ENCODE data around the gene CD177. TPM values are rescaled to one million over a fixed set of nuclear protein-coding genes. Genes with fewer than 3 reads are reported as not detected.
"Not testable (repeated sequence)": the region's sequence is repeated elsewhere in the genome, so short reads cannot be mapped to it uniquely, and the experiment has no call there.

CD177 gene
- total RNA-seq, 3 donors from 2014 or later = 0.29 to 0.33 (median 0.32) TPM

DNA sequence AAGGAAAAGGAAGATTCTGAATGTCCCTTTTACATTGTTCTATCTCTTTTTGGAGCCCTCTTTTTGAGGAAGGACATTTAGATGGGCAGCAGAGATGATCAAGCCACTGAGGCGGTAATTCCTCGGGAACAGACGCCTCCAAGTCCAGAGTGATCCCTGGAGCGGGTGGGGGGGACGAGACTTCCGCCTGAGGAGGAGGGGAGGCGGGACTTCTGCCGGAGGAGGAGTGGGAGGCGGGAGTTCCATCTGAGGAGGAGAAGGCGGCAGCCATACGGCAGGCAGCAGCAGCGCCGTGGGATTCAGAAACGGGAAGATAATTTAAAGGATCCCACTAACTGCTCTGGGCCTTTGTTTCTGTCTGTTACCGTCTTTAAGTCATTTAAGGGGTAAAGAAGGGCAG lies 37.6 kb upstream of the CD177 start:
- Histone ChIP-seq H3K27me3 (no peaks in the 10 kb centered on the region), H3K27ac (no peak overlapping the region), H3K4me3 (no peak overlapping the region), H3K9me3 (no peaks in the 10 kb centered on the region), H3K36me3 (no peaks in the 10 kb centered on the region), H3K4me1 (no peaks in the 10 kb centered on the region)
- intact Hi-C loops (cut with DNase I; ENCODE audit: low total_unique reads) = loop anchor here (10.0 kb wide), 1 partner anchor 399 kb away; the partner anchor contains the start of gene IRGC
- DNase-seq (ENCODE audit: low spot score in 2 of 2) = no peak
- no peak for TF ChIP-seq POLR2A (IDR thresholded peaks at IDR 0.05)

DNA sequence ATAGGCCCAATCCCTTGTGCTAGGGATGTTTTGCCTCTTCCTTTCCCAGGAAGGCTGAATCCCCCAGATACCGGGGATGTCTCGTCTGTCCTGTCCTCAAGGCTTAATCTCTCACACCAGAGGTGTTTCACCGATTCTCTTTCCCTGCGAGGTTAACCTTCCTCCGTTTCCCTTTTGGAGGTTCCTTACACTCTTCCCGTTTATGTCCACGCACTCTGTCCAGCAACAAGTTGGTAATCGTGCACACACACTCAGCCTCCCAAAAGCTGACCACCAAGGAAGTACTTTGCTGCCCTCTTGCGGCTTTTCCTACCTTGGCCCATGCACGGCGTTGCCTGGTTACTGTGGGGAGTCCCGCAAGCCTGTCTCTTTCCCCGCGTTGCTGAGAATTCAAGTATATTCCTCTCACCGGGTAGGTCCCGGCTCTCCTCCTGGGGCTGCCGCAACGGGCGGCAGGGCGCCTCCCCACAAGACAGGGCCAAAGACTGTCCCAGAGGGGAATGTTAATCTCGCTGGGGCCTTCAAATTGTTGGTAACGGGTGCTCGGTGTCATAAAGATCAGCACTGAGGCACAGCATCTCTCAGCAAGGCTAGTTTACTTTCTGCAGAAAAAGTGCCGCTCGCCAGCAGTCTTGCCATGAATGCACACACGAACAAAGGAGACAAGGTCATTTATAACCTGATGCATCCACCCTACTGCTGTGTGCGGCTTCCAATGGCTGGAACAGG lies 36.7 kb upstream of the CD177 start:
- intact Hi-C loops (cut with DNase I; ENCODE audit: low total_unique reads) = loop anchor here (10.0 kb wide), 1 partner anchor 398 kb away; the partner anchor contains the start of gene IRGC
- Histone ChIP-seq H3K9me3 (no peaks in the 10 kb centered on the region), H3K27me3 (no peaks in the 10 kb centered on the region), H3K4me1 (no peaks in the 10 kb centered on the region), H3K4me3 (no peak overlapping the region), H3K36me3 (no peaks in the 10 kb centered on the region), H3K27ac (no peak overlapping the region)
- no peak for TF ChIP-seq POLR2AphosphoS5 (IDR thresholded peaks at IDR 0.05)
- TF ChIP-seq POLR2A (IDR thresholded peaks at IDR 0.05) = no peak
- TF ChIP-seq, protein P1, sequence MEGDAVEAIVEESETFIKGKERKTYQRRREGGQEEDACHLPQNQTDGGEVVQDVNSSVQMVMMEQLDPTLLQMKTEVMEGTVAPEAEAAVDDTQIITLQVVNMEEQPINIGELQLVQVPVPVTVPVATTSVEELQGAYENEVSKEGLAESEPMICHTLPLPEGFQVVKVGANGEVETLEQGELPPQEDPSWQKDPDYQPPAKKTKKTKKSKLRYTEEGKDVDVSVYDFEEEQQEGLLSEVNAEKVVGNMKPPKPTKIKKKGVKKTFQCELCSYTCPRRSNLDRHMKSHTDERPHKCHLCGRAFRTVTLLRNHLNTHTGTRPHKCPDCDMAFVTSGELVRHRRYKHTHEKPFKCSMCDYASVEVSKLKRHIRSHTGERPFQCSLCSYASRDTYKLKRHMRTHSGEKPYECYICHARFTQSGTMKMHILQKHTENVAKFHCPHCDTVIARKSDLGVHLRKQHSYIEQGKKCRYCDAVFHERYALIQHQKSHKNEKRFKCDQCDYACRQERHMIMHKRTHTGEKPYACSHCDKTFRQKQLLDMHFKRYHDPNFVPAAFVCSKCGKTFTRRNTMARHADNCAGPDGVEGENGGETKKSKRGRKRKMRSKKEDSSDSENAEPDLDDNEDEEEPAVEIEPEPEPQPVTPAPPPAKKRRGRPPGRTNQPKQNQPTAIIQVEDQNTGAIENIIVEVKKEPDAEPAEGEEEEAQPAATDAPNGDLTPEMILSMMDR (IDR thresholded peaks at IDR 0.05) = no peak
- no peak for DNase-seq (ENCODE audit: low spot score in 2 of 2)

DNA sequence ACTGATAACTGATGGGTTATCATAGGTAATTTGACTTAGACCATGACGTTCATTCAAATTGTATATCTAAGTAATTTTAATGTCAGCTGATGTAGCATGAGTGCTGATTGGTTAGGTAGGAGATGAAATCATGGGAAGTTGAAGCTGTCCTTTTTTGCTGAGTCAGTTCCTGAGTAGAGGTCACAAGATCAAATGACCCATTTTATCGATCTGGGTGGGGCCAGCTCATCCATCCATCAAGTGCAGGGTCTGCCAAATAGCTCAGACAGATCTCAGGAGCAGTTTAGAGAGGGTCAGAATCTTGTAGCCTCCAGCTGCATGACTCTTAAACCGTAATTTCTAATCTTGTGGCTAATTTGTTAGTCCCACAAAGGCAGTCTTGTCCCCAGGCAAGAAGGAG lies 35.3 kb upstream of the CD177 start:
- H3K36me3 ChIP-seq = no peaks in the 10 kb centered on the region
- no peak for TF ChIP-seq POLR2AphosphoS5 (IDR thresholded peaks at IDR 0.05)
- no peak for TF ChIP-seq POLR2A (IDR thresholded peaks at IDR 0.05)
- TF ChIP-seq, protein P1 (IDR thresholded peaks at IDR 0.05) = no peak
- no peak overlapping the region for H3K4me3 ChIP-seq
- H3K4me1 ChIP-seq = no peaks in the 10 kb centered on the region
- no peaks in the 10 kb centered on the region for H3K9me3 ChIP-seq
- no peak overlapping the region for H3K27ac ChIP-seq
- DNase-seq (ENCODE audit: low spot score in 2 of 2) = no peak
- intact Hi-C loops (cut with DNase I; ENCODE audit: low total_unique reads) = loop anchor here (10.0 kb wide), 1 partner anchor 397 kb away; the partner anchor contains the start of gene IRGC
- no peaks in the 10 kb centered on the region for H3K27me3 ChIP-seq

DNA sequence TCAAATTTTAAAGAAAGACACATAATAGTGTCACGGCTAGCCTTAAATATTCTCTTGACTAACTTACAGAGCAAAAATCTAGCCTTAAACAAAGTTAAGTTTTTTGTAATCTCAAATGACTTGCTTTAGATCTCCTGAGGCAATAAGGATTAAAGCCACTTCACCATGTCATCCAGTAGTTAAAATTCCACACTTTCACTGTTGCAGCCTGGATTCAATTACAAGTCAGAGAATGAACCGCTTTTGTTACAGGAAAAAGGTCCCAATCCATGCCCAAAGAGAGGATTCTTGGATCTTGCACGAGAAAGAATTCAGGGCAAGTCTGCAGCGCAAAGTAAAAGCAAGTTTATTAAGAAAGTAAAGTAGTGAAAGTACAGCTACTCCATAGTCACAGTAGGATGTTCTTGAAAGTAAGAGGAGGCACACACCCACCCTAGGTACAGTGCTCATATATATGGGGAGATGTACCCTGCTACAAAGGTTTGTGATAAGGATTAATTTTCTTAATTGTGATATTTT lies 34.6 kb upstream of the CD177 start:
- Histone ChIP-seq H3K4me3 (no peak overlapping the region), H3K27me3 (no peaks in the 10 kb centered on the region), H3K9me3 (no peaks in the 10 kb centered on the region), H3K36me3 (no peaks in the 10 kb centered on the region), H3K4me1 (no peaks in the 10 kb centered on the region), H3K27ac (no peak overlapping the region)
- DNase-seq (ENCODE audit: low spot score in 2 of 2) = no peak
- TF ChIP-seq POLR2A (IDR thresholded peaks at IDR 0.05) = no peak
- TF ChIP-seq, protein P1 (IDR thresholded peaks at IDR 0.05) = no peak
- no peak for TF ChIP-seq POLR2AphosphoS5 (IDR thresholded peaks at IDR 0.05)
- intact Hi-C loops (cut with DNase I; ENCODE audit: low total_unique reads) = loop anchor here (10.0 kb wide), 1 partner anchor 396 kb away; the partner anchor contains the start of gene IRGC

DNA sequence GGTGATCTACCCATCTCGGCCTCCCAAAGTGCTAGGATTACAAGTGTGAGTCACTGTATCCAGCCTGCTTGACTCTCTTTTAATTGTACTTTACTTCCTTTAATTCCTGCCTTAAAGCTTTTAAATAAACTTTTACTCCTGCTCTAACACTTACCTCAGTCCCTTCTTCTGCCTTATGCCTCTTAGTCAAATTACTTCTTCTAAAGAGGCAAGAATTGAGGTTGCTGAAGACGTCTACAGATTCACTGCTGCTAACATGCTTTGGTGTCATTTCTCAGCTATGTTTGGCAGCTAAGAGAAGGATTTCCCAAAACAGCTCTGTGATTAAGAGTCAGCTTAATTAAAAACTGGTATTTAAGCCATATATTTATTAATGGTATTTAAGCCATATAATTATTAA lies 32.9 kb upstream of the CD177 start:
- no peak for TF ChIP-seq POLR2AphosphoS5 (IDR thresholded peaks at IDR 0.05)
- TF ChIP-seq, protein P1 (IDR thresholded peaks at IDR 0.05) = no peak
- no peak for TF ChIP-seq POLR2A (IDR thresholded peaks at IDR 0.05)
- DNase-seq (ENCODE audit: low spot score in 2 of 2) = no peak
- no peaks in the 10 kb centered on the region for H3K36me3 ChIP-seq
- no peaks in the 10 kb centered on the region for H3K9me3 ChIP-seq
- no peaks in the 10 kb centered on the region for H3K27me3 ChIP-seq
- H3K4me3 ChIP-seq = no peak overlapping the region
- intact Hi-C loops (cut with DNase I; ENCODE audit: low total_unique reads) = no loop called here
- no peaks in the 10 kb centered on the region for H3K4me1 ChIP-seq
- no peak overlapping the region for H3K27ac ChIP-seq

DNA sequence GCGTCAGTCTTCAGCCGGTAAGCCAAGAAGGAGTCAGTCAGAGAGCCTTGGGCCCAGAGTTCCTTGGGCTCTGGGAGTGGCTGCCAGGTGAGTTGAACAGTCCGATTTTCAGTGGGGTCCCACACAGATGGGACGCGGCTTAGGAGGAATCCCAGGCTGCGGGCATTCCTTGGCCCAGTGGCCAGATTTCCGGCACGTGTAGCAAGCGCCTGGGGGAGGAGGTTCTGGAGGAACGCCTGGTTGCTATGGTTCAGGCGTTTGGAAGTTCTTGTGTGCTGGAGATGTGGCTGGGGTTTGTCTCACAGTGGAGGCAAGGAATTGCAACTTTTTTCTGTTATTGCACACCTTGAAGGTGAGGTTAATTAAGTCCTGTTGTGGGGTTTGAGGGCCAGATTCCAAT lies 26.7 kb upstream of the CD177 start:
- H3K9me3 ChIP-seq; intact Hi-C loops (cut with DNase I; ENCODE audit: low total_unique reads); H3K27ac ChIP-seq; H3K4me3 ChIP-seq; H3K36me3 ChIP-seq; DNase-seq (ENCODE audit: low spot score in 2 of 2); H3K27me3 ChIP-seq; H3K4me1 ChIP-seq: not testable (repeated sequence)

DNA sequence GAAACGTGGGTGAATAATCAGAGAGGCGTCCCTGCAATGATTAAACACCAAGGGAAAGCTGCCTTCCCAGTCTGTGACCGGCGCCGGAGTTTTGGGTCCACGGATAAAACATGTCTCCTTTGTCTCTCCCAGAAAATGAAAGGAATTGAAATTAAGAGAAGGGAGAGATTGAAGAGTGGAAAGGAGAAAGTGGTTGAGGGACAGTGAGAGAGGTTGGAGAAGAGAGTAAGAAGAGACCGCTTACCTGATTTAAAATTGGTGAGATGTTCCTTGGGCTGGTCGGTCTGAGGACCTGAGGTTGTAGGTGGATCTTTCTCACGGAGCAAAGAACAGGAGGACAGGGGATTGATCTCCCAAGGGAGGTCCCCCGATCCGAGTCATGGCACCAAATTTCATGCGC lies 24.9 kb upstream of the CD177 start:
- H3K36me3 ChIP-seq; H3K4me1 ChIP-seq; H3K4me3 ChIP-seq; intact Hi-C loops (cut with DNase I; ENCODE audit: low total_unique reads); H3K9me3 ChIP-seq; DNase-seq (ENCODE audit: low spot score in 2 of 2); H3K27ac ChIP-seq; H3K27me3 ChIP-seq: not testable (repeated sequence)

DNA sequence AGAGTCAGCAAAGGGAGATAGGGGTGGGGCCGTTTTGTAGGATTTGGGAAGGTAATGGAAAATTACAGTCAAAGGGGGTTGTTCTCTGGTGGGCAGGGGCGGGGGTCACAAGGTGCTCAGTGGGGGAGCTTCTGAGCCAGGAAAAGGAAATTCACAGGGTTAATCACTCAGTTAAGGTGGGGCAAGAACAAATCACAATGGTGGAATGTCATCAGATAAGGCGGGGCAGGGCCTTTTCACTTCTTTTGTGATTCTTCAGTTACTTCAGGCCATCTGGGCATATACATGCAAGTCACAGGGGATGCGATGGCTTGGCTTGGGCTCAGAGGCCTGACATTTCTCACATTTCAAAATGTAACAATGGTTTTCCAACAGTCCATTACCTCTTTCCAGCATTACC lies 24.4 kb upstream of the CD177 start:
- H3K27ac ChIP-seq; H3K9me3 ChIP-seq; H3K27me3 ChIP-seq; DNase-seq (ENCODE audit: low spot score in 2 of 2); H3K4me1 ChIP-seq; H3K36me3 ChIP-seq; intact Hi-C loops (cut with DNase I; ENCODE audit: low total_unique reads); H3K4me3 ChIP-seq: not testable (repeated sequence)
